HCT116 (cell line): Measurements from ENCODE around the gene GDF10. TPM values are rescaled to one million over a fixed set of nuclear protein-coding genes. Genes with fewer than 3 reads are reported as not detected.

Source experiments
- ATAC-seq: fragments of 200-7000 bp; cut with Tn5 transposase; 2 replicates; pipeline ENCODE4 v1.9.1; 2020; ENCODE audit warnings: mild to moderate bottlenecking, moderate library complexity
- BruUV-seq: library from RNA; stranded (reverse); fragments of 400-500 nt; replicated peaks from 2 replicates; lab custom pipeline; 2021; lab: Mats Ljungman, UMichigan
- CTCF ChIA-PET: fragments of 300-600 bp; sonication (Branson Sonifier 250); formaldehyde crosslinking; loops from one replicate; lab custom pipeline; 2021; ENCODE audit warnings: antibody characterized with exemption; lab: Charles Lee
- POLR2A ChIA-PET: fragments of 300-600, 350-600 bp; sonication (Branson Sonifier 250); formaldehyde crosslinking; loops from one replicate; lab custom pipeline; 2021; ENCODE audit warnings: antibody characterized with exemption; lab: Charles Lee
- RAD21 ChIA-PET, 2 experiments: fragments of 300-600 bp; sonication (Branson Sonifier 250); formaldehyde crosslinking; loops; one replicate each; lab custom pipeline; 2023; ENCODE audit warnings: low total read pairs in 2 of 2; ENCODE audit not compliant: uncharacterized antibody in 2 of 2, unreplicated experiment in 2 of 2, low non-redundant PET in 1 of 2; lab: Charles Lee
- DNase-seq: peaks from one replicate; pipeline ENCODE4 v3.0.0-alpha.2; 2010; ENCODE audit warnings: low read depth, low spot score
- H2AFZ ChIP-seq: fragments of 200-600 bp; shearing (Covaris generic), sonication (generic); 2 replicates; pipeline ENCODE4 v1.6.1; 2017; ENCODE audit warnings: low read depth, mixed run types, mixed read lengths, antibody characterized with exemption, low read length; ENCODE audit not compliant: poor library complexity, severe bottlenecking
- H3K27ac ChIP-seq: 2 replicates; pipeline ENCODE4 v1.5.1; 2012; ENCODE audit warnings: low read depth, low read length
- H3K27me3 ChIP-seq: fragments of 200-600 bp; sonication (generic); 2 replicates; pipeline ENCODE4 v1.6.1; 2016; ENCODE audit warnings: mixed run types, low read length, mixed read lengths; ENCODE audit not compliant: insufficient read depth
- H3K36me3 ChIP-seq, 2 experiments: fragments of 200-500 bp in 1 of 2; fragments of 200-600 bp in 1 of 2; sonication (Bioruptor generic) in 1 of 2; sonication (generic) in 1 of 2; 2 replicates each; pipeline versions ENCODE4 v1.5.1 to v1.6.1; 2014 to 2016; ENCODE audit warnings: low read length in 2 of 2, inconsistent platforms in 1 of 2, mixed read lengths in 1 of 2, mixed run types in 1 of 2; ENCODE audit not compliant: insufficient read depth in 2 of 2, control insufficient read depth in 1 of 2
- H3K4me1 ChIP-seq, 2 experiments: fragments of 200-600 bp in 1 of 2; sonication (generic) in 1 of 2; 2 replicates each; pipeline versions ENCODE4 v1.5.1 to v1.6.1; 2012 to 2017; ENCODE audit warnings: low read length in 2 of 2, inconsistent platforms in 1 of 2, mild to moderate bottlenecking in 1 of 2, mixed read lengths in 1 of 2, mixed run types in 1 of 2, moderate library complexity in 1 of 2; ENCODE audit not compliant: insufficient read depth in 2 of 2, control insufficient read depth in 1 of 2
- H3K4me2 ChIP-seq: fragments of 200-600 bp; sonication (generic); 2 replicates; pipeline ENCODE4 v1.6.1; 2017; ENCODE audit warnings: mixed run types, low read length, mixed read lengths
- H3K4me3 ChIP-seq, 2 experiments: fragments of 200-600 bp in 1 of 2; sonication (generic) in 1 of 2; replicated peaks in 1 of 2; 2 replicates each; pipeline ENCODE4 v1.5.1; 2011 to 2016; ENCODE audit warnings: low read length in 2 of 2, control low read depth in 1 of 2, low read depth in 1 of 2, mild to moderate bottlenecking in 1 of 2, mixed read lengths in 1 of 2, mixed run types in 1 of 2
- H3K79me2 ChIP-seq: fragments of 200-600 bp; sonication (generic); 2 replicates; pipeline ENCODE4 v1.6.1; 2017; ENCODE audit warnings: mild to moderate bottlenecking, mixed run types, low read length, moderate library complexity, mixed read lengths; ENCODE audit not compliant: insufficient read depth
- H3K9ac ChIP-seq: fragments of 200-600 bp; sonication (generic); 2 replicates; pipeline ENCODE4 v1.6.1; 2016; ENCODE audit warnings: low read length, mixed read lengths
- H3K9me2 ChIP-seq: fragments of 200-600 bp; sonication (generic), shearing (Covaris generic); 2 replicates; pipeline ENCODE4 v1.6.1; 2017; ENCODE audit warnings: mixed run types, mild to moderate bottlenecking, moderate library complexity; ENCODE audit not compliant: insufficient read depth
- H3K9me3 ChIP-seq, 2 experiments: fragments of 200-500 bp in 1 of 2; fragments of 200-600 bp in 1 of 2; sonication (Bioruptor generic) in 1 of 2; sonication (generic) in 1 of 2; 2 replicates each; pipeline ENCODE4 v1.6.1; 2014 to 2017; ENCODE audit warnings: low read length in 2 of 2, mixed read lengths in 2 of 2, inconsistent platforms in 1 of 2, low read depth in 1 of 2, mild to moderate bottlenecking in 1 of 2, mixed run types in 1 of 2, moderate library complexity in 1 of 2; ENCODE audit not compliant: control insufficient read depth in 1 of 2, insufficient read depth in 1 of 2
- H4K20me1 ChIP-seq: fragments of 200-600 bp; sonication (generic), shearing (Covaris generic); 2 replicates; pipeline ENCODE4 v1.6.1; 2017; ENCODE audit warnings: mixed run types, mild to moderate bottlenecking, moderate library complexity; ENCODE audit not compliant: insufficient read depth
- CTCF ChIP-seq, 3 experiments: fragments of 200-600 bp in 1 of 3; sonication (generic) in 1 of 3; IDR thresholded peaks in 2 of 3; conservative IDR thresholded peaks in 1 of 3; 2 replicates each; pipeline ENCODE4 v1.5.1; 2012 to 2017; ENCODE audit warnings: low read depth in 2 of 3, low read length in 2 of 3, antibody characterized with exemption in 1 of 3, borderline replicate concordance in 1 of 3, control low read depth in 1 of 3, mild to moderate bottlenecking in 1 of 3, mixed read lengths in 1 of 3, mixed run types in 1 of 3, moderate library complexity in 1 of 3; ENCODE audit not compliant: insufficient read depth in 1 of 3
- ELF1 ChIP-seq: IDR thresholded peaks from 2 replicates; pipeline ENCODE4 v1.6.1; 2012; ENCODE audit warnings: low read depth, borderline replicate concordance
- POLR2AphosphoS5 ChIP-seq: IDR thresholded peaks from 2 replicates; pipeline ENCODE4 v1.6.1; 2011; ENCODE audit warnings: mild to moderate bottlenecking, low read depth, low read length, moderate library complexity
- RAD21 ChIP-seq: IDR thresholded peaks from 2 replicates; pipeline ENCODE4 v1.6.1; 2012; ENCODE audit warnings: low read depth, mild to moderate bottlenecking
- SIN3A ChIP-seq: IDR thresholded peaks from 2 replicates; pipeline ENCODE4 v1.6.1; 2012; ENCODE audit warnings: low read depth
- TCF7L2 ChIP-seq: IDR thresholded peaks from 2 replicates; pipeline ENCODE4 v1.7.0; 2011; ENCODE audit warnings: borderline replicate concordance, inconsistent platforms; ENCODE audit not compliant: insufficient read depth, insufficient read length; ENCODE audit errors: extremely low read depth
- intact Hi-C: fragments of 100-400 bp; cut with micrococcal nuclease; formaldehyde crosslinking; loops from 2 replicates; pipeline ENCODE4 v1.10.0; 2022
- total RNA-seq: library from RNA; stranded (reverse); gene quantifications from one replicate; pipeline ENCODE4 v1.2.1, GENCODE V29; 2021; ENCODE audit not compliant: unreplicated experiment

Gene GDF10
- total RNA-seq, 1 experiment from 2014 or later, result not detected

- TF ChIP-seq ELF1, result no peak
Observed at GRCh38 chr10:47339759-47340607, 40.0 kb downstream of the GDF10 start (continued).

GRCh38 chr10:47340608-47341170, 40.7 kb downstream of the GDF10 start:
- Histone ChIP-seq H3K79me2 (no peaks in the 10 kb centered on the region), H4K20me1 (no peaks in the 10 kb centered on the region), H3K27ac (no peak overlapping the region), H3K4me2 (no peak overlapping the region), H3K9me3 (no peaks in the 10 kb centered on the region), H3K4me1 (no peaks in the 10 kb centered on the region), H2AFZ (peak overlapping the region; percentile 51), H3K36me3 (no peaks in the 10 kb centered on the region), H3K9ac (no peak overlapping the region), H3K27me3 (no peaks in the 10 kb centered on the region), H3K9me2 (no peaks in the 10 kb centered on the region), H3K4me3 (no peak overlapping the region)
- ChIA-PET POLR2A (no interaction called here), CTCF (interaction anchor here (0.6 to 2.3 kb wide), 14 partner anchors 9 to 348 kb away, joined by 3 to 39 read pairs (median 4); partner anchors contain the start of gene GDF2), RAD21 (interaction anchor here (0.8 to 1.5 kb wide), 4 partner anchors 293 to 347 kb away, joined by 3 to 6 read pairs (median 4); no protein-coding TSS in a partner anchor)
- no peak for TF ChIP-seq SIN3A
- TF ChIP-seq POLR2AphosphoS5, result no peak
- TF ChIP-seq TCF7L2, result peak; percentile 51
- peak; percentile 81 to 98 (median 97) for TF ChIP-seq CTCF (IDR thresholded peaks at IDR 0.05 in 2 of 3, conservative IDR thresholded peaks at IDR 0.05 in 1 of 3; ENCODE audit: borderline replicate concordance in 1 of 3, insufficient read depth in 1 of 3, low read depth in 2 of 3, low read length in 2 of 3)
- TF ChIP-seq RAD21, result peak; percentile 86
- intact Hi-C loops, result loop anchor here (1.0 kb wide), 2 partner anchors 292 to 316 kb away; no protein-coding TSS in a partner anchor
- DNase-seq (peak; percentile 48), ATAC-seq (peak; percentile 96)
- BruUV-seq, result no TSS peak
